SK-N-SH (cell line): ENCODE data around the gene JMJD7.

Source experiments
- CHD2 ChIP-seq: fragments of 150-350 bp; IDR thresholded peaks from 2 replicates; pipeline ENCODE4 v1.6.1; 2018; ENCODE audit warnings: low read length; ENCODE audit not compliant: partially characterized antibody
- CTCF ChIP-seq: fragments of 200-600 bp; sonication (generic); IDR thresholded peaks from 2 replicates; pipeline ENCODE4 v1.6.1; 2017; ENCODE audit warnings: antibody characterized with exemption, mild to moderate bottlenecking, moderate library complexity
- ELF1 ChIP-seq: IDR thresholded peaks from 2 replicates; pipeline ENCODE4 v1.4.0; 2012
- GABPA ChIP-seq: IDR thresholded peaks from 2 replicates; pipeline ENCODE4 v1.4.0; 2012; ENCODE audit warnings: low read depth, mild to moderate bottlenecking
- JUND ChIP-seq: IDR thresholded peaks from 2 replicates; pipeline ENCODE4 v1.4.0; 2012
- RAD21 ChIP-seq: IDR thresholded peaks from 2 replicates; pipeline ENCODE4 v1.6.1; 2012; ENCODE audit warnings: mild to moderate bottlenecking, low read length
- RFX5 ChIP-seq: IDR thresholded peaks from 2 replicates; pipeline ENCODE4 v1.6.1; 2012; ENCODE audit warnings: mild to moderate bottlenecking, improper control_type of control experiment, low read length
- RXRA ChIP-seq: IDR thresholded peaks from 2 replicates; pipeline ENCODE4 v1.4.0; 2012; ENCODE audit warnings: low read depth, mild to moderate bottlenecking, borderline replicate concordance
- SMC3 ChIP-seq: IDR thresholded peaks from 2 replicates; pipeline ENCODE4 v1.6.1; 2012; ENCODE audit warnings: low read depth, low read length, improper control_type of control experiment
- TEAD4 ChIP-seq: IDR thresholded peaks from 2 replicates; pipeline ENCODE4 v1.4.0; 2012; ENCODE audit warnings: mild to moderate bottlenecking, borderline replicate concordance; ENCODE audit not compliant: insufficient read depth

GRCh38 chr15:41856262-41856661, 28.4 kb downstream of the JMJD7 start:
- no peak for TF ChIP-seq TEAD4
- no peak for TF ChIP-seq JUND
- no peak for TF ChIP-seq CHD2
- no peak for TF ChIP-seq RFX5
- TF ChIP-seq RAD21: no peak
- TF ChIP-seq GABPA: no peak
- TF ChIP-seq CTCF: no peak
- TF ChIP-seq SMC3: no peak
- no peak for TF ChIP-seq ELF1
- no peak for TF ChIP-seq RXRA
